ENCODE measurements around the gene FHL1.

GRCh38 chrX:136143711-136144110 lies 3.6 kb upstream of the FHL1 start:
- TF ChIP-seq POLR2A (IDR thresholded peaks at IDR 0.05) = no peak
- TF ChIP-seq CTCF (IDR thresholded peaks at IDR 0.05) = no peak
- no peak for TF ChIP-seq EP300 (IDR thresholded peaks at IDR 0.05)

Measured in ovary (tissue), 3 donors.